ENCODE measurements around the gene CBR4.

- no peak for TF ChIP-seq EZH2 (IDR thresholded peaks at IDR 0.05; ENCODE audit: insufficient read depth, poor library complexity, severe bottlenecking)
- TF ChIP-seq EZH2phosphoT487 (IDR thresholded peaks at IDR 0.05; ENCODE audit: insufficient read depth, low read depth) = no peak
Observed at GRCh38 chr4:169047956-169048355, 37.9 kb upstream of the CBR4 start.

All from GM23248 (cell line).